GM18499 (cell line): ENCODE data around the gene ULK1.
"Not testable (repeated sequence)": the region's sequence is repeated elsewhere in the genome, so short reads cannot be mapped to it uniquely, and the experiment has no call there.

Source experiments
- ATAC-seq: cut with Tn5 transposase; IDR thresholded peaks from one replicate; pipeline ENCODE4 v1.9.1; 2021; ENCODE audit warnings: moderate number of reproducible peaks; ENCODE audit not compliant: insufficient read depth, unreplicated experiment

The ULK1 gene

GRCh38 chr12:131861261-131862083 lies 33.0 kb upstream of the ULK1 start:
- ATAC-seq = no peak

- no peak for ATAC-seq
Measured at GRCh38 chr12:131862084-131862441, 32.4 kb upstream of the ULK1 start.

GRCh38 chr12:131862600-131862993 lies 31.8 kb upstream of the ULK1 start:
- ATAC-seq = no peak

- ATAC-seq = no peak
Measured at GRCh38 chr12:131862994-131863710, 31.3 kb upstream of the ULK1 start.

- ATAC-seq = no peak
Measured at GRCh38 chr12:131863711-131864396, 30.6 kb upstream of the ULK1 start.

GRCh38 chr12:131864469-131864868 lies 30.0 kb upstream of the ULK1 start:
- no peak for ATAC-seq

GRCh38 chr12:131865180-131865875 lies 29.1 kb upstream of the ULK1 start:
- no peak for ATAC-seq

GRCh38 chr12:131867471-131867870 lies 27.0 kb upstream of the ULK1 start:
- no peak for ATAC-seq

GRCh38 chr12:131867891-131868675 lies 26.3 kb upstream of the ULK1 start:
- ATAC-seq = no peak

GRCh38 chr12:131869871-131870418 lies 24.5 kb upstream of the ULK1 start:
- ATAC-seq = no peak

- ATAC-seq = no peak
Measured at GRCh38 chr12:131871677-131872076, 22.7 kb upstream of the ULK1 start.

- ATAC-seq = no peak
Measured at GRCh38 chr12:131872154-131873051, 22.0 kb upstream of the ULK1 start.

- ATAC-seq = no peak
Measured at GRCh38 chr12:131873293-131873692, 21.1 kb upstream of the ULK1 start.

GRCh38 chr12:131874972-131875371 lies 19.4 kb upstream of the ULK1 start:
- ATAC-seq = not testable (repeated sequence)

GRCh38 chr12:131877216-131877615 lies 17.2 kb upstream of the ULK1 start:
- ATAC-seq = not testable (repeated sequence)

- ATAC-seq = not testable (repeated sequence)
Measured at GRCh38 chr12:131878436-131878835, 16.0 kb upstream of the ULK1 start.

- no peak for ATAC-seq
Measured at GRCh38 chr12:131882804-131883520, 11.5 kb upstream of the ULK1 start.

- no peak for ATAC-seq
Measured at GRCh38 chr12:131883521-131883900, 10.9 kb upstream of the ULK1 start.
